Adipocyte (in vitro differentiated cells): ENCODE results near the gene EPHA10.

Source experiments
- DNase-seq: peaks from one replicate; pipeline ENCODE4 v3.0.0-alpha.2; 2015; ENCODE audit warnings: low read depth
- H3K27me3 ChIP-seq: replicated peaks from 2 replicates; pipeline ENCODE4 v1.7.0; 2013; ENCODE audit warnings: mild to moderate bottlenecking, low read length, moderate library complexity; ENCODE audit not compliant: control insufficient read depth, insufficient read depth
- H3K36me3 ChIP-seq: 2 replicates; pipeline ENCODE4 v1.7.0; 2013; ENCODE audit warnings: low read length, mild to moderate bottlenecking, moderate library complexity; ENCODE audit not compliant: control insufficient read depth, insufficient read depth, severe bottlenecking
- H3K4me1 ChIP-seq: 2 replicates; pipeline ENCODE4 v1.7.0; 2013; ENCODE audit warnings: mild to moderate bottlenecking, low read length, moderate library complexity; ENCODE audit not compliant: control insufficient read depth, insufficient read depth
- H3K4me3 ChIP-seq: 2 replicates; pipeline ENCODE4 v1.7.0; 2013; ENCODE audit warnings: mild to moderate bottlenecking, low read length, moderate library complexity
- H3K9ac ChIP-seq: 2 replicates; pipeline ENCODE4 v1.7.0; 2013; ENCODE audit warnings: mild to moderate bottlenecking, low read length, moderate library complexity
- H3K9me3 ChIP-seq: 2 replicates; pipeline ENCODE4 v1.7.0; 2013; ENCODE audit warnings: mild to moderate bottlenecking, low read length, moderate library complexity; ENCODE audit not compliant: control insufficient read depth

EPHA10 gene

GRCh38 chr1:37764414-37764825 lies 500 bp downstream of the EPHA10 start:
- no peak overlapping the region for H3K4me3 ChIP-seq
- no peak overlapping the region for H3K9ac ChIP-seq
- H3K36me3 ChIP-seq, result no peaks in the 10 kb centered on the region
- H3K4me1 ChIP-seq, result no peaks in the 10 kb centered on the region
- no peaks in the 10 kb centered on the region for H3K9me3 ChIP-seq
- peak; percentile 70 for DNase-seq
- H3K27me3 ChIP-seq, result peaks cover 72% of the 10 kb centered on the region

- H3K27me3 ChIP-seq, result peaks cover 74% of the 10 kb centered on the region
- no peaks in the 10 kb centered on the region for H3K9me3 ChIP-seq
- H3K4me3 ChIP-seq, result no peak overlapping the region
Measured at GRCh38 chr1:37763791-37764413, 1.0 kb downstream of the EPHA10 start.

GRCh38 chr1:37762516-37762915 lies 2.4 kb downstream of the EPHA10 start:
- Histone ChIP-seq H3K4me3 (no peak overlapping the region), H3K36me3 (no peaks in the 10 kb centered on the region), H3K27me3 (peaks cover 80% of the 10 kb centered on the region), H3K9me3 (no peaks in the 10 kb centered on the region), H3K4me1 (no peaks in the 10 kb centered on the region), H3K9ac (no peak overlapping the region)
- no peak for DNase-seq

More at GRCh38 chr1:37763791-37764413, 1.0 kb downstream of the EPHA10 start:
- H3K36me3 ChIP-seq, result no peaks in the 10 kb centered on the region
- no peak overlapping the region for H3K9ac ChIP-seq
- H3K4me1 ChIP-seq, result no peaks in the 10 kb centered on the region
- DNase-seq, result no peak

- Histone ChIP-seq H3K9me3 (no peaks in the 10 kb centered on the region), H3K27me3 (peaks cover 82% of the 10 kb centered on the region), H3K4me1 (no peaks in the 10 kb centered on the region), H3K4me3 (no peak overlapping the region), H3K36me3 (no peaks in the 10 kb centered on the region), H3K9ac (no peak overlapping the region)
- no peak for DNase-seq
Measured at GRCh38 chr1:37761416-37762095, 3.4 kb downstream of the EPHA10 start.

- H3K9me3 ChIP-seq, result no peaks in the 10 kb centered on the region
- no peaks in the 10 kb centered on the region for H3K4me1 ChIP-seq
- no peak for DNase-seq
- H3K36me3 ChIP-seq, result no peaks in the 10 kb centered on the region
- H3K9ac ChIP-seq, result no peak overlapping the region
- H3K27me3 ChIP-seq, result peaks cover 80% of the 10 kb centered on the region
- H3K4me3 ChIP-seq, result no peak overlapping the region
Measured at GRCh38 chr1:37759451-37759850, 5.5 kb downstream of the EPHA10 start.

- Histone ChIP-seq H3K9me3 (no peaks in the 10 kb centered on the region), H3K4me3 (no peak overlapping the region), H3K4me1 (no peaks in the 10 kb centered on the region), H3K36me3 (no peaks in the 10 kb centered on the region), H3K27me3 (peaks cover 70% of the 10 kb centered on the region), H3K9ac (no peak overlapping the region)
- no peak for DNase-seq
Measured at GRCh38 chr1:37755951-37756560, 8.9 kb downstream of the EPHA10 start.

GRCh38 chr1:37755290-37755689 lies 9.6 kb downstream of the EPHA10 start:
- peaks cover 67% of the 10 kb centered on the region for H3K27me3 ChIP-seq

GRCh38 chr1:37753473-37754321 lies 11.2 kb downstream of the EPHA10 start:
- H3K4me1 ChIP-seq, result no peaks in the 10 kb centered on the region
- no peaks in the 10 kb centered on the region for H3K36me3 ChIP-seq
- H3K9me3 ChIP-seq, result no peaks in the 10 kb centered on the region
- H3K9ac ChIP-seq, result no peak overlapping the region
- H3K4me3 ChIP-seq, result no peak overlapping the region
- H3K27me3 ChIP-seq, result peaks cover 60% of the 10 kb centered on the region
- DNase-seq, result no peak

More at GRCh38 chr1:37755290-37755689, 9.6 kb downstream of the EPHA10 start:
- no peak overlapping the region for H3K4me3 ChIP-seq
- no peak for DNase-seq
- H3K9me3 ChIP-seq, result no peaks in the 10 kb centered on the region
- no peaks in the 10 kb centered on the region for H3K36me3 ChIP-seq
- no peaks in the 10 kb centered on the region for H3K4me1 ChIP-seq
- H3K9ac ChIP-seq, result no peak overlapping the region

- peak; percentile 30 for DNase-seq
- H3K4me3 ChIP-seq, result peak overlapping the region; percentile 37
- no peaks in the 10 kb centered on the region for H3K4me1 ChIP-seq
- peaks cover 51% of the 10 kb centered on the region for H3K27me3 ChIP-seq
- no peaks in the 10 kb centered on the region for H3K36me3 ChIP-seq
- H3K9me3 ChIP-seq, result no peaks in the 10 kb centered on the region
- H3K9ac ChIP-seq, result no peak overlapping the region
Measured at GRCh38 chr1:37752583-37753471, 12.1 kb downstream of the EPHA10 start.

- peaks cover 46% of the 10 kb centered on the region for H3K27me3 ChIP-seq
- DNase-seq, result no peak
- no peak overlapping the region for H3K4me3 ChIP-seq
- no peaks in the 10 kb centered on the region for H3K36me3 ChIP-seq
- H3K9me3 ChIP-seq, result peaks cover 3% of the 10 kb centered on the region
- no peaks in the 10 kb centered on the region for H3K4me1 ChIP-seq
- no peak overlapping the region for H3K9ac ChIP-seq
Measured at GRCh38 chr1:37752213-37752582, 12.7 kb downstream of the EPHA10 start.
